Naive thymus-derived CD4-positive, alpha-beta T cell (primary cell): ENCODE measurements around the gene FXN. TPM values are rescaled to one million over a fixed set of nuclear protein-coding genes. Genes with fewer than 3 reads are reported as not detected.

ENCODE experiments used
- ATAC-seq: fragments of 150-1000 bp; cut with Tn5 transposase; 2 replicates; pipeline ENCODE4 v1.10.0; 2021; ENCODE audit warnings: mild to moderate bottlenecking, moderate library complexity
- CTCF ChIA-PET: fragments of 350-600 bp; sonication (Branson Sonifier 250); formaldehyde crosslinking; loops from one replicate; lab custom pipeline; 2021; ENCODE audit warnings: antibody characterized with exemption; lab: Charles Lee
- POLR2A ChIA-PET: fragments of 350-600 bp; sonication (Branson Sonifier 250); formaldehyde crosslinking; loops from one replicate; lab custom pipeline; 2021; ENCODE audit warnings: antibody characterized with exemption, inconsistent platforms; lab: Charles Lee
- DNase-seq, 9 donors: peaks; one replicate each; pipeline versions ENCODE4 v3.0.0 to v3.0.0-alpha.2; 2020 to 2022; ENCODE audit warnings: mixed read lengths in 1 of 9
- H3K27ac ChIP-seq: one replicate; pipeline ENCODE4 v1.7.0; 2013; ENCODE audit warnings: mild to moderate bottlenecking, low read depth, low read length, moderate library complexity
- H3K27me3 ChIP-seq, 2 donors: one replicate each; pipeline ENCODE4 v1.7.0; 2013; ENCODE audit warnings: low read length in 2 of 2, mild to moderate bottlenecking in 2 of 2, moderate library complexity in 2 of 2; ENCODE audit not compliant: control insufficient read depth in 2 of 2, insufficient read depth in 2 of 2
- H3K36me3 ChIP-seq, 3 experiments: 1 replicate in 2 of 3; 2 replicates in 1 of 3; pipeline ENCODE4 v1.7.0; 2013; ENCODE audit warnings: low read length in 3 of 3, mild to moderate bottlenecking in 3 of 3, moderate library complexity in 1 of 3; ENCODE audit not compliant: insufficient read depth in 3 of 3, control insufficient read depth in 2 of 3
- H3K4me1 ChIP-seq, 2 donors: one replicate each; pipeline ENCODE4 v1.7.0; 2013; ENCODE audit warnings: low read length in 2 of 2, mild to moderate bottlenecking in 2 of 2, moderate library complexity in 1 of 2; ENCODE audit not compliant: control insufficient read depth in 2 of 2, insufficient read depth in 2 of 2
- H3K4me3 ChIP-seq: 2 replicates; pipeline ENCODE4 v1.7.0; 2013; ENCODE audit warnings: mild to moderate bottlenecking, low read length
- H3K9me3 ChIP-seq, 3 experiments: 1 replicate in 2 of 3; 2 replicates in 1 of 3; pipeline ENCODE4 v1.7.0; 2013; ENCODE audit warnings: low read length in 3 of 3; ENCODE audit not compliant: control insufficient read depth in 2 of 3
- H3K27ac Mint-ChIP-seq, 9 donors: one replicate each; pipeline ENCODE4 v1.8.0; 2020 to 2022; ENCODE audit warnings: mixed read lengths in 9 of 9, mild to moderate bottlenecking in 8 of 9, moderate library complexity in 5 of 9, inconsistent platforms in 2 of 9
- H3K27me3 Mint-ChIP-seq, 5 donors: one replicate each; pipeline ENCODE4 v1.8.0; 2021 to 2022; ENCODE audit warnings: mixed read lengths in 5 of 5, mild to moderate bottlenecking in 1 of 5
- H3K36me3 Mint-ChIP-seq, 5 donors: one replicate each; pipeline ENCODE4 v1.8.0; 2020 to 2022; ENCODE audit warnings: mixed read lengths in 5 of 5, mild to moderate bottlenecking in 3 of 5, inconsistent platforms in 1 of 5
- H3K4me1 Mint-ChIP-seq, 7 donors: one replicate each; pipeline ENCODE4 v1.8.0; 2020 to 2022; ENCODE audit warnings: mixed read lengths in 7 of 7, mild to moderate bottlenecking in 3 of 7, inconsistent platforms in 1 of 7
- H3K4me3 Mint-ChIP-seq, 10 donors: one replicate each; pipeline ENCODE4 v1.8.0; 2020 to 2022; ENCODE audit warnings: mild to moderate bottlenecking in 10 of 10, mixed read lengths in 10 of 10, moderate library complexity in 6 of 10, inconsistent platforms in 2 of 10
- H3K9me3 Mint-ChIP-seq, 11 donors: one replicate each; pipeline ENCODE4 v1.8.0; 2020 to 2022; ENCODE audit warnings: mixed read lengths in 11 of 11, mild to moderate bottlenecking in 4 of 11, inconsistent platforms in 1 of 11, moderate library complexity in 1 of 11
- intact Hi-C, 2 donors: fragments of 100-400 bp; cut with micrococcal nuclease; formaldehyde crosslinking; loops; one replicate each; pipeline ENCODE4 v1.15.1; 2023
- polyA plus RNA-seq, 2 donors: library from polyadenylated mRNA; unstranded; fragments of 300-500 nt; fragmentation: Illumina TruSeq; gene quantifications; one replicate each; pipeline ENCODE4 v1.2.3, GENCODE V29; 2021
- total RNA-seq, 6 experiments: library from RNA in 5 of 6; stranded (reverse) in 5 of 6; gene quantifications; 1 replicate in 5 of 6; 2 replicates in 1 of 6; pipeline ENCODE4 v1.2.3 and lab custom pipeline; 2021 to 2026

Gene FXN
- total and polyA plus RNA-seq, 7 experiments from 2014 or later = 16.7 to 84.7 (median 20.0) TPM

- no peaks in the 10 kb centered on the region for H3K9me3 Mint-ChIP-seq
- peaks cover 0 to 2% (median 0%) of the 10 kb centered on the region in 5 donors for H3K36me3 Mint-ChIP-seq
- peak; percentile 74 for ATAC-seq
Measured at GRCh38 chr9:69121155-69122081, 85.9 kb downstream of the FXN start.

GRCh38 chr9:69122082-69122548, 86.6 kb downstream of the FXN start:
- H3K4me1 ChIP-seq = peaks cover 0 to 7% of the 10 kb centered on the region in 2 donors
- Mint-ChIP-seq H3K4me1 (peaks cover 0 to 19% (median 11%) of the 10 kb centered on the region in 7 donors), H3K27me3 (peaks cover 0 to 14% (median 0%) of the 10 kb centered on the region in 5 donors), H3K4me3 (peak overlapping the region; percentile 94 to 98 (median 98)), H3K9me3 (no peaks in the 10 kb centered on the region), H3K27ac (peak overlapping the region; percentile 72 to 95 (median 85)), H3K36me3 (peaks cover 0 to 2% (median 0%) of the 10 kb centered on the region in 5 donors)
- H3K9me3 ChIP-seq = no peaks in the 10 kb centered on the region
- H3K27me3 ChIP-seq = no peaks in the 10 kb centered on the region
- ATAC-seq (peak; percentile 82), DNase-seq (peak in 8 of 9 donors; percentile 36 to 68 (median 54))
- H3K4me3 ChIP-seq = peak overlapping the region; percentile 81
- ChIA-PET CTCF (interaction anchor here (0.6 to 1.2 kb wide), 4 partner anchors 10 to 123 kb away, joined by 3 to 6 read pairs (median 3); no protein-coding TSS in a partner anchor), POLR2A (interaction anchor here (0.6 kb wide), 1 partner anchor 310 kb away, joined by 3 read pairs; no protein-coding TSS in a partner anchor)
- H3K36me3 ChIP-seq = no peaks in the 10 kb centered on the region
- peak overlapping the region; percentile 49 for H3K27ac ChIP-seq
- intact Hi-C loops = loop anchor here (1.0 to 5.0 kb wide), 6 partner anchors 10 to 85 kb away; partner anchors contain the start of gene FXN (in 1 of the 2)

More at GRCh38 chr9:69121155-69122081, 85.9 kb downstream of the FXN start:
- H3K4me1 Mint-ChIP-seq = peaks cover 0 to 19% (median 11%) of the 10 kb centered on the region in 7 donors
- CTCF ChIA-PET = interaction anchor here (0.6 to 1.2 kb wide), 4 partner anchors 19 to 538 kb away, joined by 3 read pairs; no protein-coding TSS in a partner anchor
- POLR2A ChIA-PET = interaction anchor here (0.6 kb wide), 1 partner anchor 309 kb away, joined by 3 read pairs; no protein-coding TSS in a partner anchor
- peak in 8 of 9 donors; percentile 7 to 60 (median 20) for DNase-seq
- peak overlapping the region; percentile 81 for H3K4me3 ChIP-seq
- no peaks in the 10 kb centered on the region for H3K36me3 ChIP-seq
- peaks cover 0 to 14% (median 0%) of the 10 kb centered on the region in 5 donors for H3K27me3 Mint-ChIP-seq
- H3K4me1 ChIP-seq = peaks cover 0 to 7% of the 10 kb centered on the region in 2 donors
- peak overlapping the region; percentile 94 to 98 (median 98) for H3K4me3 Mint-ChIP-seq
- intact Hi-C loops = loop anchor here (1.0 to 5.0 kb wide), 7 partner anchors 11 to 84 kb away; partner anchors contain the start of genes FXN (in 1 of the 2) and TJP2 (in 1 of the 2)
- H3K27me3 ChIP-seq = no peaks in the 10 kb centered on the region
- H3K27ac Mint-ChIP-seq = peak overlapping the region; percentile 72 to 95 (median 85)
- H3K9me3 ChIP-seq = no peaks in the 10 kb centered on the region
- peak overlapping the region; percentile 49 for H3K27ac ChIP-seq

DNA sequence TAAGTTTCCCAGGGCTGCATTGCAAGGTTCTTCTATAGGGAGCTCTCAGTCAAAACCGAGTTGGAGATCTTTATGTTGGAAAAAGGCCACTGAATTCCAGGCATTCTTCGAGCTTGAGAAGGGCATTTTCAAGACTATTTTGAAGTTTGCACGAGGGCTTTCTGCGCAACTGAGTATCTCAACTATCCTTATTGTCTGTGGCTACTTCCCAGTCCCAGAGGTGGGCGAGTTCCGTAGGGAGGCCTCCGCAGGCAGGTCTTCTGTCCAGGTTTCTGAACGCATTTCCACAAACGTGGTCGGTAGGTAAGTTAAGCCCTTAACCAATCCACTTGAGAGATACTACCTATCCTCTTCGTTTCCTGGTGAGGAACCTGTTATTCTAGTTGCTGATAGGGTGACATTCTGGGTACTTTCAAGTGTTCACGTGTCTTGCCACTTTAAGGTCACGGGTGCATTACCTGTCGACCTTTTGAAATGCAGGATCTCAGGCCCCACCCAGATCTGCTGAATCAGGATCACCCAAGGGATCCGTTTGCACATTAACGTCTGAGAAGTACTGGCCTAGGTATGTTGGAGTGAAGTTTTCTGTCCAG, 87.1 kb downstream of the FXN start:
- ChIA-PET POLR2A (no interaction called here), CTCF (interaction anchor here (0.6 to 1.2 kb wide), 4 partner anchors 9 to 123 kb away, joined by 3 to 6 read pairs (median 3); no protein-coding TSS in a partner anchor)
- Mint-ChIP-seq H3K36me3 (peaks cover 0 to 2% (median 0%) of the 10 kb centered on the region in 5 donors), H3K9me3 (no peaks in the 10 kb centered on the region), H3K27ac (peak overlapping the region in 6 of 9 donors; percentile 85 to 95 (median 92)), H3K4me3 (peak overlapping the region; percentile 94 to 98 (median 98)), H3K4me1 (peaks cover 0 to 19% (median 11%) of the 10 kb centered on the region in 7 donors), H3K27me3 (peaks cover 0 to 14% (median 0%) of the 10 kb centered on the region in 5 donors)
- ATAC-seq (peak; percentile 53), DNase-seq (peak in 5 of 9 donors; percentile 9 to 38 (median 22))
- Histone ChIP-seq H3K36me3 (no peaks in the 10 kb centered on the region), H3K4me3 (peak overlapping the region; percentile 81), H3K27ac (peak overlapping the region; percentile 49), H3K9me3 (no peaks in the 10 kb centered on the region), H3K27me3 (no peaks in the 10 kb centered on the region), H3K4me1 (peaks cover 0 to 7% of the 10 kb centered on the region in 2 donors)
- intact Hi-C loops = loop anchor here (1.0 to 5.0 kb wide), 6 partner anchors 10 to 85 kb away; partner anchors contain the start of gene FXN (in 1 of the 2)

DNA sequence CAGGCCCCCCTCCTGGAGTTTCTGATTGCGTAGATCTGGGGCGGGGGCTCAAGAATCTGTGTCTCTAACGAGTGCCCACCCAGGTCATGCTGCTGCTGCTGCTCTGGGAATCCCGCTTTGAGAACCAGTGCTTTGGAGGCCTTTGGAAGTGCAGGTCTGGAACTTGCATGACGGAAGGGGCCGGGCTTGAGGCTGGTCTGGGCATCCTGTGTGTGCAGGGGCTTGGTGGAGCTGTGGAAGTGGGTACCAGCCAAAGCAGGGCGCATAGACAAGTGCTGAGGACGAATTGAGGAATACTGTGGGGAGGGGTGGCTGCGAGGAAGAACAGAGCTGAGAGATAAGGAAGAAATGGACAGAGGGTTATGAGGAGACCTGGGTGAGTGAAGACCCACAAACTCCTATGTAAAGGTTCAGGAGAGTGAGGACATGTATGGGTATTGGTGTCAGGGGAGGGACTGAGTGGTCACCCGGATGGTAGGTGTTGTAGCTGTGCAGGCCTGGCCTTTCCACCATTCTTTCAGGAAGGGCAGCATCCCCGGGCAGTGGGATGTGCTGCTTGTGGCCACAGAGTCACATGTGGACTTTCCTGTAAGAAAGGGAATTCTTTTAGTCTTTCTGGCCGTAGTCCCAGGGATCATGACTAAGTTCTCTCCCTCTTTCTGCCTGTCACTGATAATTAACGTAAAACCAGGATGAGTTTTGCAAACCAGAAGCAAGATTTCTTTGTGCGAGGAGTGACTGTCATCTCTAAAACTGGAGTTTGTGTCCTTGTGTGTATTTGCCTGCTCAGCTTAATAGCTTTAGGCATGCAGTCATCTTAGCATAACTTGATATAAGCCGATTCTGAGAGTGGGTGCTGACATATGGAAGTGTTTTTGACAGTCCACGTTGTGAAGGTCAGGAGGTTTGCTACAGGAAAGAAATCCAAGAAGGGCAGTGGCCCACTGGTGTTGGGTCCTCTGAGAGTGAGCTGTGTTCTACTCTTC, 95.2 kb downstream of the FXN start:
- Mint-ChIP-seq H3K27ac (no peak overlapping the region), H3K27me3 (no peaks in the 10 kb centered on the region), H3K4me3 (peak overlapping the region in 1 of 10 donors; percentile 9), H3K4me1 (peaks cover 0 to 7% (median 0%) of the 10 kb centered on the region in 7 donors), H3K9me3 (no peaks in the 10 kb centered on the region), H3K36me3 (peaks cover 0 to 7% (median 5%) of the 10 kb centered on the region in 5 donors)
- Histone ChIP-seq H3K4me1 (no peaks in the 10 kb centered on the region), H3K36me3 (no peaks in the 10 kb centered on the region), H3K27me3 (no peaks in the 10 kb centered on the region), H3K9me3 (no peaks in the 10 kb centered on the region), H3K27ac (no peak overlapping the region), H3K4me3 (no peak overlapping the region)
- CTCF ChIA-PET = no interaction called here
- ATAC-seq (no peak), DNase-seq (no peak)
- POLR2A ChIA-PET = no interaction called here
- intact Hi-C loops = no loop called here

DNA sequence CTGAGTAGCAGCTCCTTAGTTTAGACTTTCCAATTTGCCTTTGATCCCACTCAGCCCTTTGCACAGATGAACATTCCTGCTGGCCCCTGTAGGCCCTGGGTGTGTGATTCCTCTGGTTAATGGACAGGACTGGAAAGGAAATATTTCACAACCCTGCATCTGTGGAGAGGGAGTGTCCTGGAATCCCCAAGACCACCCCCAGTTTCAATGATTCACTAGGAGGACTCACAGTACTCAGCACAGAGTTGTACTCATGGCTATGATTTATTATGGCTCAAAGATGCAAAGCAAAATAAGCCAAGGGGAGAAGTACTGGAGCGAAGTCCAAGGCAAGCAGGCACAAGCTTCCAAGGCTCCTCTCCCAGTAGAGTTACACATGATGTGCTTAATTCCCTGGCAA, 96.1 kb downstream of the FXN start:
- no peaks in the 10 kb centered on the region for H3K4me1 ChIP-seq
- no peaks in the 10 kb centered on the region for H3K9me3 ChIP-seq
- intact Hi-C loops = loop anchor here in 1 of 2 donors (1.0 kb wide), 1 partner anchor 9 kb away; no protein-coding TSS in a partner anchor
- H3K27ac ChIP-seq = no peak overlapping the region
- Mint-ChIP-seq H3K4me1 (peaks cover 0 to 7% (median 0%) of the 10 kb centered on the region in 7 donors), H3K4me3 (no peak overlapping the region), H3K27me3 (peaks cover 0 to 2% (median 0%) of the 10 kb centered on the region in 5 donors), H3K9me3 (no peaks in the 10 kb centered on the region), H3K36me3 (peaks cover 0 to 8% (median 5%) of the 10 kb centered on the region in 5 donors), H3K27ac (no peak overlapping the region)
- CTCF ChIA-PET = interaction anchor here (0.8 kb wide), 1 partner anchor 9 kb away, joined by 6 read pairs; no protein-coding TSS in a partner anchor
- no peaks in the 10 kb centered on the region for H3K27me3 ChIP-seq
- ATAC-seq (no peak), DNase-seq (no peak)
- no peaks in the 10 kb centered on the region for H3K36me3 ChIP-seq
- no peak overlapping the region for H3K4me3 ChIP-seq
- POLR2A ChIA-PET = no interaction called here
